Neural progenitor cell (in vitro differentiated cells): Measurements from ENCODE around the gene COL13A1.

Source experiments
- CTCF ChIP-seq: fragments of 200-600 bp; sonication (generic); IDR thresholded peaks from 2 replicates; pipeline ENCODE4 v1.5.1; 2017; ENCODE audit warnings: antibody characterized with exemption, mild to moderate bottlenecking
- EZH2 ChIP-seq: fragments of 200-600 bp; sonication (generic); IDR thresholded peaks from 2 replicates; pipeline ENCODE4 v1.6.1; 2017; ENCODE audit warnings: antibody characterized with exemption, mild to moderate bottlenecking, moderate library complexity
- EZH2phosphoT487 ChIP-seq: fragments of 200-600 bp; sonication (generic); IDR thresholded peaks from 2 replicates; pipeline ENCODE4 v1.6.1; 2017; ENCODE audit warnings: antibody characterized with exemption

- TF ChIP-seq EZH2 = no peak
- no peak for TF ChIP-seq CTCF
- no peak for TF ChIP-seq EZH2phosphoT487
Observed at GRCh38 chr10:69807696-69808095, 6.0 kb downstream of the COL13A1 start.
